Measurements from ENCODE around the gene KLHL10. TPM values are rescaled to one million over a fixed set of nuclear protein-coding genes. Genes with fewer than 3 reads are reported as not detected.

Gene KLHL10
- total and polyA plus RNA-seq, 2 of the 13 experiments (the other 11 are each of a cell fraction or from before 2014, with no cell fraction given): 0.04 to 0.08 TPM

DNA sequence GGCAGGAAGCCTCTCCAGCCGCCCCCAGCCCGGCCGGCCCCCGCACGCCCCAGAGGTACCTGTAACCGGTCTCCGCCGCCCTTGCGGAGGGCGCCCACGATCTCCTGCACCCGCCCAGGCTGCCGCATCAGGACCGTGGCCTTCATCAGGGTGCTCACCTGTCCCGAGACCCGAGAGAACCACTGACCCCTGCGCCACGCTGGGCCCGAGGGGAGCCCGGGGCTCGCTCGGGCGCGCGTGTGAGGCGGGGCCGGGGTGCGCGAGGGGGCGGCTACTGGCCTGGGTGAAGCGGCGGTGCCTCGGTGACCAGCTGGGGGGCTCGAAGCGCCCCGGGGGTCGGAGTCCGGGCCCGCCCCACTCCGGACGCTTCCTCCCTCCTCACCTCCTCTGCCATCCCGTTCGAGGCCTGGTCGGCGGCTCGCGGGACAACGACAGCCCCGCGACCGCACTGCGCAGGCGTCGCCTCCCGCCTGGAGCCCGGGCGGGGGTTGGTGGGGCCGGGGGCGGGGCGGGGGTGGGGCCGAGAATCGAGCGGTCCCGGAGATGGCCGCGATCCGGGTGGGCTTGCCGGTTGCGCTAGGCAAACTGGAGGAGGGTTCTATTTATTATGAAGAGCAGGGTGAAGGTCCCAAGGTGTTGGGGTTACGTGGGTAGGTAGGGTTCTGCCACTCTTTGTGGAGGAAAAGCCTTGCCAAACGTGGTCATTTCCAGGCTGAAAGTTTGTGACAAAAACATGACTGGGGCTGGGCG is 1.6 kb upstream of the KLHL10 start, which contains the start of gene NT5C3B (continued):
- TF ChIP-seq, protein P1, sequence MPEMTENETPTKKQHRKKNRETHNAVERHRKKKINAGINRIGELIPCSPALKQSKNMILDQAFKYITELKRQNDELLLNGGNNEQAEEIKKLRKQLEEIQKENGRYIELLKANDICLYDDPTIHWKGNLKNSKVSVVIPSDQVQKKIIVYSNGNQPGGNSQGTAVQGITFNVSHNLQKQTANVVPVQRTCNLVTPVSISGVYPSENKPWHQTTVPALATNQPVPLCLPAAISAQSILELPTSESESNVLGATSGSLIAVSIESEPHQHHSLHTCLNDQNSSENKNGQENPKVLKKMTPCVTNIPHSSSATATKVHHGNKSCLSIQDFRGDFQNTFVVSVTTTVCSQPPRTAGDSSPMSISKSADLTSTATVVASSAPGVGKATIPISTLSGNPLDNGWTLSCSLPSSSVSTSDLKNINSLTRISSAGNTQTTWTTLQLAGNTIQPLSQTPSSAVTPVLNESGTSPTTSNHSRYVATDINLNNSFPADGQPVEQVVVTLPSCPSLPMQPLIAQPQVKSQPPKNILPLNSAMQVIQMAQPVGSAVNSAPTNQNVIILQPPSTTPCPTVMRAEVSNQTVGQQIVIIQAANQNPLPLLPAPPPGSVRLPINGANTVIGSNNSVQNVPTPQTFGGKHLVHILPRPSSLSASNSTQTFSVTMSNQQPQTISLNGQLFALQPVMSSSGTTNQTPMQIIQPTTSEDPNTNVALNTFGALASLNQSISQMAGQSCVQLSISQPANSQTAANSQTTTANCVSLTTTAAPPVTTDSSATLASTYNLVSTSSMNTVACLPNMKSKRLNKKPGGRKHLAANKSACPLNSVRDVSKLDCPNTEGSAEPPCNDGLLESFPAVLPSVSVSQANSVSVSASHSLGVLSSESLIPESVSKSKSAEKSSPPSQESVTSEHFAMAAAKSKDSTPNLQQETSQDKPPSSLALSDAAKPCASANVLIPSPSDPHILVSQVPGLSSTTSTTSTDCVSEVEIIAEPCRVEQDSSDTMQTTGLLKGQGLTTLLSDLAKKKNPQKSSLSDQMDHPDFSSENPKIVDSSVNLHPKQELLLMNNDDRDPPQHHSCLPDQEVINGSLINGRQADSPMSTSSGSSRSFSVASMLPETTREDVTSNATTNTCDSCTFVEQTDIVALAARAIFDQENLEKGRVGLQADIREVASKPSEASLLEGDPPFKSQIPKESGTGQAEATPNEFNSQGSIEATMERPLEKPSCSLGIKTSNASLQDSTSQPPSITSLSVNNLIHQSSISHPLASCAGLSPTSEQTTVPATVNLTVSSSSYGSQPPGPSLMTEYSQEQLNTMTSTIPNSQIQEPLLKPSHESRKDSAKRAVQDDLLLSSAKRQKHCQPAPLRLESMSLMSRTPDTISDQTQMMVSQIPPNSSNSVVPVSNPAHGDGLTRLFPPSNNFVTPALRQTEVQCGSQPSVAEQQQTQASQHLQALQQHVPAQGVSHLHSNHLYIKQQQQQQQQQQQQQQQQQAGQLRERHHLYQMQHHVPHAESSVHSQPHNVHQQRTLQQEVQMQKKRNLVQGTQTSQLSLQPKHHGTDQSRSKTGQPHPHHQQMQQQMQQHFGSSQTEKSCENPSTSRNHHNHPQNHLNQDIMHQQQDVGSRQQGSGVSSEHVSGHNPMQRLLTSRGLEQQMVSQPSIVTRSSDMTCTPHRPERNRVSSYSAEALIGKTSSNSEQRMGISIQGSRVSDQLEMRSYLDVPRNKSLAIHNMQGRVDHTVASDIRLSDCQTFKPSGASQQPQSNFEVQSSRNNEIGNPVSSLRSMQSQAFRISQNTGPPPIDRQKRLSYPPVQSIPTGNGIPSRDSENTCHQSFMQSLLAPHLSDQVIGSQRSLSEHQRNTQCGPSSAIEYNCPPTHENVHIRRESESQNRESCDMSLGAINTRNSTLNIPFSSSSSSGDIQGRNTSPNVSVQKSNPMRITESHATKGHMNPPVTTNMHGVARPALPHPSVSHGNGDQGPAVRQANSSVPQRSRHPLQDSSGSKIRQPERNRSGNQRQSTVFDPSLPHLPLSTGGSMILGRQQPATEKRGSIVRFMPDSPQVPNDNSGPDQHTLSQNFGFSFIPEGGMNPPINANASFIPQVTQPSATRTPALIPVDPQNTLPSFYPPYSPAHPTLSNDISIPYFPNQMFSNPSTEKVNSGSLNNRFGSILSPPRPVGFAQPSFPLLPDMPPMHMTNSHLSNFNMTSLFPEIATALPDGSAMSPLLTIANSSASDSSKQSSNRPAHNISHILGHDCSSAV (CRISPR knock-in tag; IDR thresholded peaks at IDR 0.05; ENCODE audit: borderline replicate concordance): no peak
- no peak for TF ChIP-seq SNAI1 (CRISPR knock-in tag; IDR thresholded peaks at IDR 0.05; ENCODE audit: borderline replicate concordance)
- TF ChIP-seq ZFYVE20 (CRISPR knock-in tag; IDR thresholded peaks at IDR 0.05; ENCODE audit: borderline replicate concordance, low read depth): no peak
- no peak for TF ChIP-seq ZNF101 (CRISPR knock-in tag; IDR thresholded peaks at IDR 0.05; ENCODE audit: borderline replicate concordance, low read depth)
- TF ChIP-seq, protein P2, sequence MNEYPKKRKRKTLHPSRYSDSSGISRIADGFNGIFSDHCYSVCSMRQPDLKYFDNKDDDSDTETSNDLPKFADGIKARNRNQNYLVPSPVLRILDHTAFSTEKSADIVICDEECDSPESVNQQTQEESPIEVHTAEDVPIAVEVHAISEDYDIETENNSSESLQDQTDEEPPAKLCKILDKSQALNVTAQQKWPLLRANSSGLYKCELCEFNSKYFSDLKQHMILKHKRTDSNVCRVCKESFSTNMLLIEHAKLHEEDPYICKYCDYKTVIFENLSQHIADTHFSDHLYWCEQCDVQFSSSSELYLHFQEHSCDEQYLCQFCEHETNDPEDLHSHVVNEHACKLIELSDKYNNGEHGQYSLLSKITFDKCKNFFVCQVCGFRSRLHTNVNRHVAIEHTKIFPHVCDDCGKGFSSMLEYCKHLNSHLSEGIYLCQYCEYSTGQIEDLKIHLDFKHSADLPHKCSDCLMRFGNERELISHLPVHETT (CRISPR knock-in tag; conservative IDR thresholded peaks at IDR 0.05): no peak
- TF ChIP-seq MAF1 (CRISPR knock-in tag; IDR thresholded peaks at IDR 0.05; ENCODE audit: borderline replicate concordance): no peak; the same call in 1 of the 2 replicates
- TF ChIP-seq NR2F1 (CRISPR knock-in tag; IDR thresholded peaks at IDR 0.05): no peak
- TF ChIP-seq ZNF7 (CRISPR knock-in tag; IDR thresholded peaks at IDR 0.05): no peak
- no peak for TF ChIP-seq TRIM24 (CRISPR knock-in tag; IDR thresholded peaks at IDR 0.05)
- TF ChIP-seq, protein P3, sequence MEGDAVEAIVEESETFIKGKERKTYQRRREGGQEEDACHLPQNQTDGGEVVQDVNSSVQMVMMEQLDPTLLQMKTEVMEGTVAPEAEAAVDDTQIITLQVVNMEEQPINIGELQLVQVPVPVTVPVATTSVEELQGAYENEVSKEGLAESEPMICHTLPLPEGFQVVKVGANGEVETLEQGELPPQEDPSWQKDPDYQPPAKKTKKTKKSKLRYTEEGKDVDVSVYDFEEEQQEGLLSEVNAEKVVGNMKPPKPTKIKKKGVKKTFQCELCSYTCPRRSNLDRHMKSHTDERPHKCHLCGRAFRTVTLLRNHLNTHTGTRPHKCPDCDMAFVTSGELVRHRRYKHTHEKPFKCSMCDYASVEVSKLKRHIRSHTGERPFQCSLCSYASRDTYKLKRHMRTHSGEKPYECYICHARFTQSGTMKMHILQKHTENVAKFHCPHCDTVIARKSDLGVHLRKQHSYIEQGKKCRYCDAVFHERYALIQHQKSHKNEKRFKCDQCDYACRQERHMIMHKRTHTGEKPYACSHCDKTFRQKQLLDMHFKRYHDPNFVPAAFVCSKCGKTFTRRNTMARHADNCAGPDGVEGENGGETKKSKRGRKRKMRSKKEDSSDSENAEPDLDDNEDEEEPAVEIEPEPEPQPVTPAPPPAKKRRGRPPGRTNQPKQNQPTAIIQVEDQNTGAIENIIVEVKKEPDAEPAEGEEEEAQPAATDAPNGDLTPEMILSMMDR (CRISPR knock-in tag; IDR thresholded peaks at IDR 0.05): no peak
- TF ChIP-seq, protein P4, sequence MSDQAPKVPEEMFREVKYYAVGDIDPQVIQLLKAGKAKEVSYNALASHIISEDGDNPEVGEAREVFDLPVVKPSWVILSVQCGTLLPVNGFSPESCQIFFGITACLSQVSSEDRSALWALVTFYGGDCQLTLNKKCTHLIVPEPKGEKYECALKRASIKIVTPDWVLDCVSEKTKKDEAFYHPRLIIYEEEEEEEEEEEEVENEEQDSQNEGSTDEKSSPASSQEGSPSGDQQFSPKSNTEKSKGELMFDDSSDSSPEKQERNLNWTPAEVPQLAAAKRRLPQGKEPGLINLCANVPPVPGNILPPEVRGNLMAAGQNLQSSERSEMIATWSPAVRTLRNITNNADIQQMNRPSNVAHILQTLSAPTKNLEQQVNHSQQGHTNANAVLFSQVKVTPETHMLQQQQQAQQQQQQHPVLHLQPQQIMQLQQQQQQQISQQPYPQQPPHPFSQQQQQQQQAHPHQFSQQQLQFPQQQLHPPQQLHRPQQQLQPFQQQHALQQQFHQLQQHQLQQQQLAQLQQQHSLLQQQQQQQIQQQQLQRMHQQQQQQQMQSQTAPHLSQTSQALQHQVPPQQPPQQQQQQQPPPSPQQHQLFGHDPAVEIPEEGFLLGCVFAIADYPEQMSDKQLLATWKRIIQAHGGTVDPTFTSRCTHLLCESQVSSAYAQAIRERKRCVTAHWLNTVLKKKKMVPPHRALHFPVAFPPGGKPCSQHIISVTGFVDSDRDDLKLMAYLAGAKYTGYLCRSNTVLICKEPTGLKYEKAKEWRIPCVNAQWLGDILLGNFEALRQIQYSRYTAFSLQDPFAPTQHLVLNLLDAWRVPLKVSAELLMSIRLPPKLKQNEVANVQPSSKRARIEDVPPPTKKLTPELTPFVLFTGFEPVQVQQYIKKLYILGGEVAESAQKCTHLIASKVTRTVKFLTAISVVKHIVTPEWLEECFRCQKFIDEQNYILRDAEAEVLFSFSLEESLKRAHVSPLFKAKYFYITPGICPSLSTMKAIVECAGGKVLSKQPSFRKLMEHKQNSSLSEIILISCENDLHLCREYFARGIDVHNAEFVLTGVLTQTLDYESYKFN (CRISPR knock-in tag; conservative IDR thresholded peaks at IDR 0.05): 0 out of 2 replicates have a peak, but pooled peaks have one; percentile 17
- TF ChIP-seq ZNF883 (CRISPR knock-in tag; IDR thresholded peaks at IDR 0.05; ENCODE audit: not compliant biosample characterization): peak; percentile 94
- no peak for TF ChIP-seq ZNF841 (CRISPR knock-in tag; IDR thresholded peaks at IDR 0.05; ENCODE audit: borderline replicate concordance)
